HG03139 (cell line): ENCODE measurements around the gene RAD51.

ENCODE experiments used
- ATAC-seq: cut with Tn5 transposase; IDR thresholded peaks from one replicate; pipeline ENCODE4 v1.9.1; 2021; ENCODE audit not compliant: unreplicated experiment

The RAD51 gene

DNA sequence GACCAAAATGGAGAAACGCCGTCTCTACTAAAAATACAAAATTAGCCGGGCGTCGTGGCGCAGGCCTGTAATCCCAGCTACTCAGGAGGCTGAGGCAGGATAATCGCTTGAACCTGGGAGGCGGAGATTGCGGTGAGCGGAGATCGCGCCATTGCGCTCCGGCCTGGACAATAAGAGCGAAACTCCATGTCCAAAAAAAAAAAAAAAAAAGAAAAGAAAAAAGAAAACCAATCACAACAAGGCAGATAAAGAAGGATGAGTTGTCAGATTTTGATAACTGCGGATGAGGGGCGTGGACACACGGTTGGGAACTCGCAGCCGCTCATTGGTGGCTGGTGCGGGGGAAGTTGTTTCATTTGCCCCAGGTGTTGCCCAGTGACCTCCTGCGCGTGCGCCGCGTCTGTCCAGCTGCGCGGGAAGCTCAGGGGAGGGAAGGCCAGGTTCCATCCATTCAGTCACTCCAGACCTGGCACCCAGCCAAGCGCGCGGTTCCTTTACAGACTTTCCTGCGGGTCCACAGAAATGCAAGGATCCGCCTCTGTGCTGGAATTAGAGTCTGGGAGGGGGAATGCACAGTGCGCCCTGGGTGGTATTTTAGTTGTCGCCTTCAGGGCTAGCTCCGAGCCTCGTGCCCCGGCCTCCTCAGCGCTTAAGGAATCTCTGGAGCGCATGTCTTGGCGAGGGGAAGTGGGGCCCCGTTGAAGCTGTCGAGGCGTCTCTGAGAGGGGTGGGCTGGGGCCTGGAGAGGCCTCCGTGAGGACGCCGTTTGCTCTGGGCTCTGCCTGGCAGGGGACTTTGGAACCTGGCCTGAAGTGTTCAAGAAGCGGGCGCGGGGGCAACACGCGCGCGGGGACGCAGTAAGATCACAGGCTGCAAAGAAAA, 68.2 kb downstream of the RAD51 start:
- no peak for ATAC-seq

DNA sequence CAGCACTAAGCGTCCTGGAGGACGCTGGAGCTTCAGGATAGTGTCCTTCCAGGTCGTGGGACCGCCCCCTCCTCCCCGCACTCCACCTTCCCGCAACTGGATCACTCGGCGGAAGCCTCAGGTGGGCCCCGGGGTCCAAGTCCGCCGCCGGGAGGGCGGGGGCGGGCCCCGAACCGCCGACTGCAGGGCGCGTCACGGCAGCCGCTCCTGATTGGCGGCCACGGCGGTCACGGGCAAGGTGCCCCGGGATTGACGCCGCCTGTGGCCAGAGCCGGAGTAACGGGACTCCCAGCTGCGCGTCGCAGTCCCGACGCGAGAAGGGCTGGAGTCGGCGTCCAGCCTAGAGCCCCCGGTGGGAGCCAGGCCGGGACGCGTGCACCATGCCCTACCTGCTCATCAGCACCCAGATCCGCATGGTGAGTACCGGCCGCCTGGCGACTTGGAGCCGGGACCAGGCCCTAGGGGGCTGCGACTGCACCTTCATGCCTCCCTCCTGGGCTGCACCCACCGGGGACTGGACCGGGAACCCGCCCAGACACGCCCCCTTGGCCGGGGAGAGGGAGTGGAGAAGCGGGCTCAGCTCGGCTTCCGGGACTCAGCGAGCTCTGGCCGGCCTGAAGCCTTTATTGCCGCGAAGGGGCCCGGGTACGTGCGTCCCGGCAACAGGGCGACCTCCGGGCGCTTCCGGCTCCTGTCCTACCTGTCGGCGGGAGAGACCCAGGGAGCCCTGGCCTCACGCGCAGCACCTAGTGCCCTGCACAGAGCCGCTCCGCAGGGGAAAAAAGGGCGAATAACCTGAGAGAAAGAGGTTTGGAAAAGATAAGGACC, 69.0 kb downstream of the RAD51 start, which contains the start of gene GCHFR:
TSS of gene GCHFR (plus strand) at position 268 of the 828 bp plus-strand sequence. CDS start at position 381, 113 bp downstream.
- ATAC-seq: peak; percentile 32

DNA sequence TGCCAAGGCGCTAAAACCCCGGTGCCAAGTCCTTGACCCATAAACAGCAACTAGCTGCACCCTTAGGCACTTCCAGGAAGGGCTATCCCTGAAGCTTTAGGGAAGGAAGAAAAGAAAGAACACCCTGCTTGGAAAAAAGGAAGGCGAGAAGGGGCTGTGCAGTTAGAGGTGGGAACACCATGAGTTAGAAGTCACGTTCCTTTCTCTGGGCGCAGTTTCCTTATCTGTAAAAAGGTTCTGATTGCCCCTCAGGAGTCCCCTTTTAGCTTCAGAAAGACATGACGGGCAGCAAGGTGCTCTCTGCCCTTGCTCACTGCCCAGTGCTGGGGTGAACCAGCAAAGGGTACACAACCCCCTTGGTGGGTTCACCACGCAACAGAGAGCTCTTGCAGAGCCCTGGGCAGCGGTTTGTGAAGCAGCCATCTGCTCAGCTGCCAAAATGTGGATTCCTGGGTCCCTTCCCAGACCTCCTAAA, 69.7 kb downstream of the RAD51 start:
- no peak for ATAC-seq

DNA sequence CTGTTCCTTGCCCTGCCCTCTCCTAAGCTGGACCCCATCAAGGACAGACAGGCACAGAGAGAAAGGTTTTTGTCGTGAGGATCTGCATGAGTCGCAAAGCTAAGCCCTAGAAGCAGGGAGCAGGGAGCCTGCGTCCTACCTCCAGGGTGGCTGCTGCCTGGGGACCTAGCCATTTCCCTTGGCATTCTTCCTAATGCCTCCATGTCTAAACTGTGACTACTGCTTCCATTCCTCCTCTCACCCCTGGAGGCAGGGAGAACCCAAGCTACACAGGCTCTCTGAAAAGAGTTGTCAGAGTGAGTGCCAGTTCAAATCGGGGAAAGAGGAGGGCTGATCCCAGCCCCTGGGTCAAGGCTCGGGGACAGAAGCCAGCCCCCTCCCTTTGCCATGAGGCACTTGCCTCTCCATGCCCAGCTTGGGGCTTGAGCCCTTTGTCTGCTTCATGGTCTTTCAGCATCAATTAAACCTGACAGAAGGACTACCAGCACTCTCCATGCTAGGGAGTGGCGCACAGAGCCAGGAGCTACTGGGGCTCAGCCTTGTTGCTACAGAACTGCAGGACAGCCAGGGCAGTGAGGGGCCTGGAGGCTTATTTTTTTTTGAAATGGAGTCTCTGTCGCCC, 71.3 kb downstream of the RAD51 start:
- no peak for ATAC-seq

DNA sequence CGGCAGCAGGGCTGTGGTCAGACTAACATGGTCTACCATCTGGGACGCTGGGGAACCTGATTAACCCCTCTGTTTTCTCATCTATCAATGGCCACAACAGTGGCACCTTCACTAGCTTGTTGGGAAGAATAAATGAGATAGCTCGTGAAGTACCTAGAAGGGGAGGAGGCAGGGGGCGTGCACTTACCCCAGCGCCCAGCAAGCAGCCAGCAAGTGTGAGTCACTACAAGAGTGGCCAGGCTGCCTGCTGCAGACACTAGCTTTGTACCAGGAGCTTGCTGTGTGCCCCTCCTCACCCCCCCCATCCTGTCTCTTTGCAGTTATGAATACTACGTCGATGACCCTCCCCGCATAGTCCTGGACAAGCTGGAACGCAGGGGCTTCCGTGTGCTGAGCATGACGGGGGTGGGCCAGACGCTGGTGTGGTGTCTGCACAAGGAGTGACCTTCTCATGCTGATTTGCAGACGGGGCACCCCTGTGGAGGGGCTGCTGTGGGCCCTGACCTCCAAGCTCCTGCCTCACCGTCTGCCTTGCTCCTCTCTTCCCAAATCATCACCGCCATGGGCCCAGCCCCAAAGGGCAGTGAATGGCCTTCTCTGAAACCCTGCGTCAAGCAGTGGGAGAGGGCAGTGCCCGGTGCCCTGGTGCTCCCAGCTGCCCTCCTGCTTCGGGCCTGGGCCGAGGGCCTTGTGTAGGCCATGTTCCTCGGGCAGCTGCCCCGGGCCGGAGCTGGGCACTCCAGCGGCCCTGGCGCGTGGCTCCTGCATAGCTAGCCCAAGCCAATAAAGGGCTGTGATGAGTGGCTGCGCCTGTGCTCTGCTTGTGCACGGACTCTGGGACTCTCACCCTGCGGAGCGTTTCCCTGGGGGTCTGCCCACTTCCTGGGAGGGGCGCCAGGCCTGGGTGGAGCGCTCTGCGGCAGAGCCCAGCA, 72.2 kb downstream of the RAD51 start:
- no peak for ATAC-seq

DNA sequence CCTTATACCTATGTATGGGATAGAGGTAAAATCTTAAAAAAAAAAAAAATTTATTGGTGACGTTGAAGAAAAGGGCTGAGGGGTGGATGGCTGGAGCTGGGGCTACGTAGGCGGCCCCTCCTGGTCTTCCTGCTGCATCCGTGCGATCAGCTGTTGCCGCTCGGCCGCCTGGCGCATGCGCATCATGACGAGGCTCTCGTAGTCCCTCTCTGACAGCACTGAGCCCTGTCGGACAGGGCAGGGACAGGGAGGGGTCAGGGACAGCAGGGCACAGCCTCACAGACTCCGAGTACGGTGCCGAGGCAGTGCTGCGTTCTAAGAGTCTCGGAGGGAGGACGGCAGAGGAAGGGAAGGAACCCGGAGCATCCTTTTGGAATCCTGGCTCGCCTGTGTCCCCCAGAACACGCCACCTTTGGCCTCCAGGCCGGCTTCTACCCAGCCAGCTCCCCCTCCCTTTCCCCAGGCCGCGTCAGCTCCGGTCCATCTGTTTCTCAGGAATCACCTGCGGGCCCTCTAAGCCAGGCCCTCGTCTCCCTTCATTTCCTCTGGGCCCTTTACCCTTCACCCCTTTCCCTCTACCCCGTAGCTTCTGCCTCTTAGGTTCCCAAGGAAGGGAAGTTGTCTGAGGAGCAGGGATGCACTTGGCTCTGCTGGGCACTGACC, 73.0 kb downstream of the RAD51 start:
- ATAC-seq: no peak

DNA sequence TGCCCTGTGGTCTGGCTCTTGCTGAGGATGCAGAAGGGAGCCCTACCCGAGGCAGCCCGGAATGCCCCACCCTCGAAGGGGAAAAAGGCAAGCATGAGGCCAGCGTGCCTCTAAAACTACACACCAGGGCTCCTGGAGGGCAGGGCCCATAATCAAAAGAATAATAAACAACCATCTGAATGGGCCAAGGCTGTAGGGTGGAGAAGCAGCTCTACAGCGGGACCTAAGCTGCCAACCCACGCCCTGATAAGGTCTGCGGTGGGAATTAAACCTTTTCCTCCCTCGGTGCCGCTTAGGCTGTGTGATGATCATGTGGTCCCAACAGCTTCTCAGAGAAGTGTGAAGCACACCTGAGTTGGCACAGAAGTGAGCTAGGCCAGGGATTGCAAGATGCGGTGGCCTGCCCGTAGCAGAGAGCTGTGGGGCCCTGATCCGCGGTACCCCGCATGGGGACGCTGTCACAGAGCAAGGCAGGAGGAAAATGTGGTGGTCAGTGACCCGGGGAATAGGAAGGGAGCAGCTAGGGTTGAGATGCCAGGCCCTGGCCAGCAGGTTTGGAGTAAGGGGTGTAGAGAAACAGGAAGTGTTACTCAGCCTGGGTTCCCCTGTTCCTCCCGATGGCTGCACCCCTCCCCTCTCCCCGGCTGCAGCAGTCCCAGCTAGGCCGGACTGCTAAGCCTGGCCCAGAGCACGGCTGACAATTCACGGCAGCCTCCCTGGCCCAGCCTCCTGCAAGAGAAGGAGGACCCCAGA, 73.7 kb downstream of the RAD51 start:
- ATAC-seq: peak; percentile 1

DNA sequence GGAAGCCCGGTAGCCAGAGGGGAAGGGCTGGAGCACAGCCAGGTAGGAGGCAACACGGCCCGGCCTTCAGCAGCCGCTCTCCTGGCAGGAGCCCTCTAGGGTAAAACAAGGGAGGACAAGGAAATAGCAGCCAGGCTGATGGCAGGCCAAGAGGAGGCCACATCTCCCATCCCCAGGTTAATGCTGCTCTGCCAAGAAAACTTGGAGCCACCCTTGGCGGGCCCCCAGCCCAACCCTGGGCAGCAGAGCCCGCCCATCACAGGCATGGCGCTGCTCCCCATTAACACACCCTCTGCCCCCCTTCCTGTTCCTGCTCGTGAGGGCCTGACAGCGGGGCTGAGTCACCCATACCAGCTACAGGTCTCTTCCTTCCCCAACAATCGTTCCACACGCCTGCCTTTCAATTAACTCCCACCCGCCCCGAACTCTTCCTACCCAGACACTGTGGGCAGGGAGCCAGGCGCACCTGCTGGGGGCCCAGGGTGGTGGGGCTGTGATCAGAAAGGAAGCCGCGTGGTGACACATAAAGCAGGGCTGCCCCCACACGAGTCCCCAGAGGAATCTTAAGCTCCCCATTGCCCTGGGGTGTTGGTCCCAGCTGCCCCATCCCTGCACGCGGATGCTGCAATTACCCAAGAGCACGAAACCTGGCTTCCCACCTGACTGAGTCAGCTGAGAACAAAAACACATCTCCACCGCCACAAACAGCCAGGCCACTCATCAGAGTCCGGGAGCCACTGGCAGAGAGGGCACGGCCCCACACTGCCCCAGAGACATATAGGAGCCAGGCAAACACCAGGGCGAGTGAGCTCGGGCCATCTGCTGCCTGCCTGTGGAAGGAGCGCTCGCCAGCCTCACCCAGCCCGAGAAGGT, 74.5 kb downstream of the RAD51 start, which contains the start of gene C15orf62:
TSS of gene C15orf62 (plus strand) at position 707 of the 873 bp plus-strand sequence. CDS start 516 bp downstream, outside the sequence.
- peak; percentile 42 for ATAC-seq

DNA sequence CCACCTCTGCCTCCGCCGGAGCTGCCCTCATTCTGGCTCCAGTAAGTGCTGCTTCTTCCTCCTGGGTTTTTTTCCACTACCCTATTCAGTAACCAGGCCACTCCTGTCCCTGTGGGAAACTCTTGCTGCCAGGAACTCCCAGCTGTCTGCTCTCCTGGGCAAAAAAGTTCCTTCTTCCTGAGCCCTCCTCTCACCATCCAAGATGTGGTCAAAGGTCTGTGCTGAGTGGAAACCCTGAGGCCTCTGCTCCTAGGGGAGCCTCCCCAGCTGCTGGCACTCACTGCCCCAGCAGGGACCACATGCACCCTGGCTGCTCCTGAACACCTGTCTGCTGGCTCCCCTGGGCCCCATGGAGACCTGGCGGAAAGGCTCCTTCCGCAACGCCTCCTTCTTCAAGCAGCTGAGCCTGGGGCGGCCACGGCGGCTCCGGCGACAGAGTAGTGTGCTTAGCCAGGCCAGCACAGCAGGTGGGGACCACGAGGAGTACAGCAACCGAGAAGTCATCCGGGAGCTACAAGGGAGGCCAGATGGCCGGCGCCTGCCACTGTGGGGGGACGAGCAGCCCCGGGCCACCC, 75.3 kb downstream of the RAD51 start:
- ATAC-seq: no peak

DNA sequence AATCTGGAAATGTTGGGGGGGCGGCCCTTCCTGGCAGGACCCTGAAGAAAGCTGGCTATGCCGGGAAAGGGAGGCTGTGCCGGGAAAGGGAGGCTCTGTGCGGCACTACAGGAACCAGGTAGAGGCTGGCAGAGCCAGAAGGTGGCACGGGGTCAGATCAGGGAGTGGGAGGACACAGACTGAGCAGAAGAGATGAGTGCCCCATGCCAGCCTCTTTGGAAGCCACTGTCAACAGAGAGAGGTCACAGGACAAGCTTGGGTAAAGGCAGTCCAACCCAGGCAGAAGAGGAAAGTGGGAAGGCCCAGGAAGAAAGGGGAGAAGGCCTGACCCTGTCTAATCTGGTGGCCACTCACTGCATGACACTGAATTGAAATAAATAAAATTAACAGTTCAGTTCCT, 76.3 kb downstream of the RAD51 start:
- no peak for ATAC-seq

DNA sequence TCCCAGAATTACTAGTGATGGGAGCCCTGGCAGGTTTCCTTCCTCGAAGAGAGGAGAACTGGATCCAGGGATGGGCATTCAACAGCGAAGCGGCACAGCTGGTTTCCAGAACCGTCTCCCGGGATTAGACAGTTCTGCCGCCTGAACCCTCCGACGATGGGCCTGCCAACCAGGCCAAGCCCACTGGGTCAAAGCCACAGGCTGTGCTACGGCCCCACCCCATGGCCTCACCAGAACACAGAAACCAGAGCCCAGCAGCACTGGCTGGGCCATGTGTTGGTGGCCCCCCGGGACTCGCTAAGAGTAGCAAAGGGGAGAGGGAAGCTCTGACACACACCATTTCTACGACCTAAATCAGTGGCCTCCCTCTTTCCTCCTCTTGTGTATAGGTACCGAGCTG, 77.0 kb downstream of the RAD51 start:
- no peak for ATAC-seq

DNA sequence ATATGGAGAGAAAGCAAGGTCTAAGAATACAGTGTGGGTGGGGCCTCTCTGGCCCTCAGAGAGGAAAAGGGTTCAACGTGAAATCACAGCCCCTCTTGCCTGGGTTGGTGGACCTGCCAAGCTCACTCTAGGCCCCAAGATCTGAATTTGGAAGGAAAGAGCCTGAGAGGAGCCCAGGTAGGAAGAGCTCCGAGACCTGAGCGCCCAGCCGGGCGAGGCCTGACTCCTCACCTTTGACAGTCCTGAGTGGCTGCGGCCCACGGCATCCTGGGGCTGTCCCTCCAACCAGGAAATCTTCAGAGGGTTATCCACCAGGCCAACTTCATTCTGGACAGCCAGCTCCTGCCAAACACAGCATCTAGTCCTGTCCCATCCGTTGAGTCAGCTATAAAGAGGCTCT, 78.5 kb downstream of the RAD51 start:
- no peak for ATAC-seq

DNA sequence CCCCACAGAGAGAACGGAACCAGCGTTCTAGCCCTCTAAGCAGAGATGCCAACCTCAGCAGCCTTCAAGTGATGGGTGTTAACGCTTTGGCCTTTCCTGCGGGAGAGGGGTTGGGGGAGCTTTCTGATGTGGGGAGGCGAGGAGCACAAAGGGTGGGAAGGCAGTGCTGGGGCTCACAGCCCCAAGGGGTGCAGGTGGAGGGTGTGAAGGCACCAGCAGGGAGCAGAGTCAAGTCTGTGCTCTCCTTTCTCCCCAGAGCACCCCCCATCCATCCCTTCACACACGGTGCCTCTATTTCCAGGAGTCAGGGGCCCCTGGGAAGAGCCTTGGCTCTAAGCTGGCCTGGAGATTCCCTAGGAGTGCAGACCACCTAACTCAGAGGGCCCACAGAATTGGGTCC, 78.9 kb downstream of the RAD51 start:
- ATAC-seq: no peak

DNA sequence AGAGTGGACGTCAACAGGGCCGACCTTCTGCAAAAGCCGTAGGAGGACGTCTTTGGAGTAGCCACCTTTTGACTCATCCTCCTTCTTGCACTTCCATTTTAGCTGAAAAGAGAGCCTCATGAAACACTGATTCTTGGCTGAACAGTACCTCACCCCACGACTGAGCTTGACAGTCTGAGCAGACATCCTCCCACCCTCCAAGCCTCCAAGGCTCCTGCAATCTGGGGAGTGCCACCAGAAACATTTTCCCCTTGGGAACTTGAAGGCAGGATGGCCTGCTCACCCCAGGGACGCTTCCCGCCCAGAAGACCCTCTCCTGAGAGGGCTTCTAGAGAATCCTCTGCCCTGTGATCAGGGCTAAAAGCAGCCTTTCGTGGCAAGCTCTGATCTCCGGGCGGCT, 80.0 kb downstream of the RAD51 start:
- no peak for ATAC-seq

DNA sequence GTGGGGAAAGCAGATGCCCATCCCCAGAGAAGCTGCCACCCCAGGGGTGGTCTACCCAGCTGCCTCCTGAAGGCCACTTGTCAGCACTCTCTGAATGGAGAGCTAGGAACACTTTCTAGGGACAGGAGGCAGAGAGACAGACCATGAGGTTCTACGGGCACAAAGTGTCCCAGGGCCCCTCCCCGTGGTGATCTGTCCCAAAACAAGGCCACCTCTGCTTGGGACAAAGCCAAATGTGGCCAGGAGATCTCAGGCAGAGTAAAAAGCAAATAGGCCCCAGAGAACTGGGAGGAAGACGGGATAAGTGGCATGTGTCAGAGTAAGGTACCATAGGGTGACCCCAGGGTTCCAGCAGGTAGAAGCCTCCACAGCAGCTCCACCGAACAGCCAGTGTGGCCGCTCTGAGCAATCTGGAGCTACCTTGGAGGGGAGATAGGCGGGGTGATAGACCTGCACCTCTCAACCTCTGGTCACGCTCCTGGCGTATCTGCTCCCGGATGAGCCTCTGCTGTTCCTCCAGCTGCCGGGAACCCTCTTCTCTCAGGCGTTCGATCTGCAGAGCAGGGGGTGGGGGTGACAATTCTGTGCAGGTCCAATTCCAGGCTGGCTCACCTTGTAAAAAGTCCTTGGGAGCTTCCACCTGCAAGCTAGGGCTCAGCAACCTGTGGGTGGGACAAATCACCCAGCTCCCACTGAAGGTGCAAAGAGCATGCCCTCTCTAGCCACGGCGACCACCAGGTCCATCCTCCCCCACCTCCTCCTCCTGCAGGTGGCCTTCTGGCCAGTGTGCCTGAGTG, 81.0 kb downstream of the RAD51 start:
- no peak for ATAC-seq

DNA sequence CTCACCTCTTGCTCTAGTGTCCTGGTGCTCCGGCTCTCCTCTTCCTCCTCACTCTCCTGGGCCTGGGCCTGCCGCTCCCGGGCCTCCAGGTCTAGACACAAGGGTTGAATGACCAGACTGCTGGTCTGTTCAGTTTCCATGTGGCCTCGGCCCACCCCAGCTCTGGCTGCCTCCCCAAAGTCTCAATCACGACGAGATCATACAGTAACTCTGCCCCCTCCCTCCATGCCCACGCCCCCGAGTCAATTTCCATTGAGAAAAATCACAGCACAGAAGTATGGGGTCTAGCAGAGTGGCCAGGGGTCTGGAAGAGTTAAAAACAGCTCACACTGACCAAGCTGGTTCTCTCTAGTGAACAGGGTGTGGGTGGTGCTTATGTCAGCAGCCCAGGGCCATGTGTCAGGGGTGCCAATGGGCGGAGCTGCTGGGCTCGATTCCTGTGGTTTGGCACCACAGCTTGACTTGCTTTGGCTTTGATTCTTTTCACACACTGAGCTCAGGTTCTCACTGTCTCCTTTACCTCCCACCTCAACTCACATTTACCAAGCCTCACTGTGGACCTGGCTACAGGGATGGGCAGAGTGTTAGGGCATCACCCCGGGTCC, 81.7 kb downstream of the RAD51 start:
- no peak for ATAC-seq
